ENCODE data around the gene GCDH.

GRCh38 chr19:12884202-12884601 is 6.8 kb upstream of the GCDH start:
- TF ChIP-seq CTCF (conservative IDR thresholded peaks at IDR 0.05 in 1 of 2, IDR thresholded peaks at IDR 0.05 in 1 of 2; ENCODE audit: low read depth in 1 of 2, low read length in 2 of 2), result no peak
- no peak for TF ChIP-seq EZH2 (IDR thresholded peaks at IDR 0.05; ENCODE audit: low read length, missing control alignments)
